ENCODE data around the gene PMM1. TPM values are rescaled to one million over a fixed set of nuclear protein-coding genes. Genes with fewer than 3 reads are reported as not detected.
"Not testable (repeated sequence)": the region's sequence is repeated elsewhere in the genome, so short reads cannot be mapped to it uniquely, and the experiment has no call there.

Gene PMM1
- polyA plus RNA-seq, 6 donors from 2014 or later = 15.5 to 22.2 (median 17.4) TPM

DNA sequence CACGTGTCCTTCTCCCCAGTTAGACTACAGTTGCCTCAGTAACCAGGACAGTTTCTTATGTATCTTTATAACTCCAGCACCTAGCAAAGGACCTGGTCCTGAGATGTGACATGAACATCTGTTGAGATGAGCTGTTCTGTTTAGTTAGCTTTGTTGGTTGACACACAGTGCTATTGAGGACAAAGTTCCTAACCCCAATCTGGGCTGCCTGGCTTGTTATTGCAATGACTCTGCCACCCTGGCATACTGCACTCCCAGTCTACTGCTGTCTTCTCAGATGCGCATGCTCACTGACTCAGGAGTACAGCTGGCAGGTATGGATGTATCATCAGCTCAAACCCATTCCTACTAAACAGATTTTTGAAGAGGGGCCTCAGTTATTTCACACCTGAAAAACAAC, 23.8 kb upstream of the PMM1 start:
- peaks cover 0 to 2% of the 10 kb centered on the region in 2 donors for H3K36me3 Mint-ChIP-seq
- peaks cover 1 to 8% (median 2%) of the 10 kb centered on the region in 3 donors for H3K4me1 Mint-ChIP-seq
- ATAC-seq (ENCODE audit: low read depth in 2 of 2) = no peak
- no peak overlapping the region for H3K27ac Mint-ChIP-seq
- DNase-seq = no peak
- no peaks in the 10 kb centered on the region for H3K9me3 Mint-ChIP-seq
- H3K4me3 Mint-ChIP-seq = no peak overlapping the region
- peaks cover 0 to 1% (median 0%) of the 10 kb centered on the region in 3 donors for H3K27me3 Mint-ChIP-seq

DNA sequence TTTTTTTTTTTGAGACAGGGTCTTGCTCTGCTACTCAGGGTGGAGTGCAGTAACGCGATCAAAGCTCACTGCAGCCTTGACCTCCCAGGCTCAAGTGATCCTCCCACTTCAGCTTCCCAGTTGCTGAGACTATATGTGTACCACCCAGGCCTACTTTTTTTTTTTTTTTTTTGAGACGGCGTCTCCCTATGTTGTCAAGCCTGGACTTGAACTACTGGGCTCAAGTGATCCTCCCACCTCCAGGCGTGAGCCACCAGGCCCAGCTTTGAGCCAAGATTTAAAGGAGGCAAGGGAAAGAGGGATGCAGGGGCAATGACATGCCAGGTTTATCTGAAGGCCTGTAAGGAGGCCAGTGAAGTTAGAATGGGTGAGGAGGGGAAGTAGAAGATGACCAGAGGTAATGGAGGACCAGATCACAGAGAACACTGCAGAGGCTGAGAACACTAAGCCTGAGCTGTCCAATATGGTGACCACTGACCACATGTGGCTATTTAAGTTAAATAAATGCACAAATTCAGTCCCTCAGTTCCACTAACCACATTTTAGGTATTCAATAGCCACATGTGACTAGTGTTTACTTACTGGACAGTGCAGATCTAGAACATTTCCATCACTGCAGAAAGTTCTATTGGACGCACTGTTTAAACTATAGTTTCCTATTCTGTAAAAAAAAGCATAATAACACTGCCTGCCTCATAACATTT, 23.1 kb upstream of the PMM1 start:
- Mint-ChIP-seq H3K4me1 (peaks cover 0 to 10% (median 2%) of the 10 kb centered on the region in 3 donors), H3K36me3 (peaks cover 0 to 5% of the 10 kb centered on the region in 2 donors), H3K27ac (peak overlapping the region in 1 of 6 donors; percentile 42)

GRCh38 chr22:41608386-41608785, 18.7 kb upstream of the PMM1 start:
- DNase-seq = no peak
- no peak for ATAC-seq (ENCODE audit: low read depth in 2 of 2)
- H3K4me1 Mint-ChIP-seq = peaks cover 5 to 11% (median 6%) of the 10 kb centered on the region in 3 donors
- H3K9me3 Mint-ChIP-seq = no peaks in the 10 kb centered on the region
- H3K27ac Mint-ChIP-seq = peak overlapping the region in 1 of 6 donors; percentile 88
- peaks cover 10 to 19% of the 10 kb centered on the region in 2 donors for H3K36me3 Mint-ChIP-seq
- H3K4me3 Mint-ChIP-seq = no peak overlapping the region
- peaks cover 0 to 9% (median 0%) of the 10 kb centered on the region in 3 donors for H3K27me3 Mint-ChIP-seq

More for the DNA sequence above, 23.1 kb upstream of the PMM1 start:
- no peak for DNase-seq
- H3K27me3 Mint-ChIP-seq = peaks cover 0 to 4% (median 0%) of the 10 kb centered on the region in 3 donors
- H3K4me3 Mint-ChIP-seq = no peak overlapping the region
- ATAC-seq (ENCODE audit: low read depth in 2 of 2) = no peak
- H3K9me3 Mint-ChIP-seq = no peaks in the 10 kb centered on the region

GRCh38 chr22:41603873-41604332, 14.3 kb upstream of the PMM1 start:
- Mint-ChIP-seq H3K4me3 (peak overlapping the region in 2 of 8 donors; percentile 30 to 53), H3K9me3 (no peaks in the 10 kb centered on the region), H3K4me1 (peaks cover 5 to 12% (median 9%) of the 10 kb centered on the region in 3 donors), H3K27ac (peak overlapping the region in 2 of 6 donors; percentile 26 to 60), H3K36me3 (peaks cover 26 to 30% of the 10 kb centered on the region in 2 donors), H3K27me3 (peaks cover 0 to 9% (median 0%) of the 10 kb centered on the region in 3 donors)
- ATAC-seq (ENCODE audit: low read depth in 2 of 2) (peak; percentile 85 to 90), DNase-seq (peak; percentile 27)

GRCh38 chr22:41600976-41601375, 11.3 kb upstream of the PMM1 start:
- ATAC-seq (ENCODE audit: low read depth in 2 of 2) = no peak
- H3K36me3 Mint-ChIP-seq = peaks cover 19 to 25% of the 10 kb centered on the region in 2 donors
- H3K4me3 Mint-ChIP-seq = no peak overlapping the region
- H3K27ac Mint-ChIP-seq = peak overlapping the region in 1 of 6 donors; percentile 37
- H3K27me3 Mint-ChIP-seq = peaks cover 0 to 5% (median 0%) of the 10 kb centered on the region in 3 donors
- no peak for DNase-seq
- no peaks in the 10 kb centered on the region for H3K9me3 Mint-ChIP-seq
- peaks cover 5 to 9% (median 9%) of the 10 kb centered on the region in 3 donors for H3K4me1 Mint-ChIP-seq

DNA sequence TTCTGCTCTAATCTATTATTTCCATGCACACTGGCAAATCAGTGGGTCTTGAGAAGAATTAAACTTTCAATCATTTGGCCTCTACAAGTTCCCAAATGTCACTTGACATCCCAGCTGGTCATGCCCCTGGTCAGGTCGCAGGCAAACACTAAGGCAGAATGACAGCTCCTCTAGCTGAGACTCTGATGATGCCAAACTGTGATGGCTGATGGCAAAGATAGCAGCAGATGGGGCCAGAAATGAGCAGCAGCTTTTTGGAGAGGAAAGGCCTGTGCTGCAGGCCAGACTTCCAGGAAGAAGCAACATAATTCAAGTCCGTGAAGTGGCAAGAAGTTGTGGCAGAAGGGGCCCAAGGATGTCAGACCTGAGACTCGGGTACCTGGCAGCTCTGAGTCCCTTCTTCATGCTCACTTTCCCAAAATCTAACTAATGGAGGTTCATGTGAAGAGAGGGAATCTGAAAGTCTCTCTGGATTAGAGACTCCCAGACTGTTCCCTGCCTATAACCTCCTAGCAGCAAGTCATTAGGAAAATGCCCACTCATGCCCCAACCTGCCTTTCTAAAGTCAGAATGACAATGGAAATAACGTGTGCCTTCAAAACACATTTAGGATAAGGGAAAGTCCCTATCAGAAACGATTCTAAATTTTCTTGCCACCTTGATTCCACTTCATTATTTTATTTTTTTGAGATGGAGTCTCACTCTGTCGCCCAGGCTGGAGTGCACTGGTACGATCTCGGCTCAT, 9.4 kb upstream of the PMM1 start:
- no peaks in the 10 kb centered on the region for H3K9me3 Mint-ChIP-seq
- DNase-seq (no peak), ATAC-seq (ENCODE audit: low read depth in 2 of 2) (no peak)
- peaks cover 5 to 6% (median 5%) of the 10 kb centered on the region in 3 donors for H3K4me1 Mint-ChIP-seq
- no peaks in the 10 kb centered on the region for H3K27me3 Mint-ChIP-seq
- no peak overlapping the region for H3K4me3 Mint-ChIP-seq
- H3K27ac Mint-ChIP-seq = no peak overlapping the region
- H3K36me3 Mint-ChIP-seq = peaks cover 11 to 16% of the 10 kb centered on the region in 2 donors

- Mint-ChIP-seq H3K36me3 (peaks cover 8 to 15% of the 10 kb centered on the region in 2 donors), H3K4me3 (no peak overlapping the region), H3K27me3 (no peaks in the 10 kb centered on the region), H3K27ac (peak overlapping the region in 1 of 6 donors; percentile 85), H3K9me3 (no peaks in the 10 kb centered on the region), H3K4me1 (peaks cover 0 to 5% (median 3%) of the 10 kb centered on the region in 3 donors)
- ATAC-seq (ENCODE audit: low read depth in 2 of 2) (no peak), DNase-seq (no peak)
Measured at GRCh38 chr22:41598081-41598480, 8.4 kb upstream of the PMM1 start.

DNA sequence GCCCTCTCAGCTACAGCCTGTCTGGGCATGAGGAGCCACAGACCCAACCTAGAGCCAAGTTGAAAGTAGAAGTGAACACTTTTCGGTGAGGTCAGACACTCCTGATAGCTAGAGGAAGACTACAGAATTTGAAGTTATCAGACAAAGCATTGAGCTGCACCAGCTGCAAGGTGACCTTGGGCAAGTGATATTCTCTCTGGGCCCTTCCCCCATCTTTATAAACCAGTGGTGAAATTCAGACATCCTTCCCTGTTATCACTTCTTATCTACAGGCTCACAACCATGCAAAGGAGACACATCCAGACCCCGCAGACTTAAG, 8.0 kb upstream of the PMM1 start:
- Mint-ChIP-seq H3K9me3 (no peaks in the 10 kb centered on the region), H3K4me3 (no peak overlapping the region), H3K27me3 (no peaks in the 10 kb centered on the region), H3K27ac (peak overlapping the region in 1 of 6 donors; percentile 42), H3K36me3 (peaks cover 3 to 10% of the 10 kb centered on the region in 2 donors), H3K4me1 (peaks cover 0 to 3% (median under 1%) of the 10 kb centered on the region in 3 donors)
- no peak for DNase-seq
- ATAC-seq (ENCODE audit: low read depth in 2 of 2) = no peak

DNA sequence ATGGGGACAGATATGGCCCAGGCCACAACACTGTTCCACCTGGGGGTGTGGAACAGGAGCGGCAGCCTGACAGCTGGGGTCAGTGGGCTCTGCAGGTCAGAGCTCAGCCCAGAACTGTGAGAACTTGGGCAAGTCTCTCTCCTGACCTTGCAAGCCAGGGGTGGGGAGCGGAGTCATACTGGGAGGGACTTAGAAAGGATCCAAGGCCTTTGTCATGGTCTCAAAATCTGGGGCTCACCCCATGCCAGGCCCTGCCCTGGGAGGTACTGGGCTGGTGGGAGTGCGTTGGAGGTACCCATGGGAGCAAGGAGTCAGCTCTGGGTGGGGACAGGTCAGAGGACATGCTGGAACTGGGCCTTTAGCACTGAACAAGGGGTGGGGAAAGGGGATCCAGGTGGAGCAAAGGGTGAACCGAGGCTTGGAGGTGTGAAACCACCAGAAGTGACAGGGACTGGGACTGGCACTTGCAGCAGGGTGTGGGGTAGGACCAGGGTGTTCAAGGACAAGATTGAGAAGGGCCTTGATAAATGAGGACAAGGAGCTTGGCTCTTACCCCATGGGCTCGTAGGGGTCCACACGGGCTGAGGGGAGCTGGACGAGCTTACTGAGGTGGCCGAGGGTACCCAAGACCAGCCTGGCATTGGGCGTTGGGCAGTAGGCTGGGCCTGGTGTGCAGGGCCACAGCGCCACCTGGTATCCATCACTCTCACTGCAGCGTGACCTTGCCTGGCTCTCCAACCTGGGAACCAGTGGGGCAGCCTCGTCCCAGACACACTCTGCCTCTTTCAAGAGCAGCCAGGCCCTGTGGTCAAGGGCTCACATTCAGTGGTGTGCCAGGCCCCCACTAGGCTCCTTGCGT, 7.4 kb upstream of the PMM1 start:
- no peak overlapping the region for H3K4me3 Mint-ChIP-seq
- H3K36me3 Mint-ChIP-seq = peaks cover 0 to 5% of the 10 kb centered on the region in 2 donors
- DNase-seq (no peak), ATAC-seq (ENCODE audit: low read depth in 2 of 2) (peak; percentile 55)
- no peaks in the 10 kb centered on the region for H3K4me1 Mint-ChIP-seq
- H3K27me3 Mint-ChIP-seq = no peaks in the 10 kb centered on the region
- peak overlapping the region in 1 of 6 donors; percentile 42 for H3K27ac Mint-ChIP-seq
- H3K9me3 Mint-ChIP-seq = no peaks in the 10 kb centered on the region

DNA sequence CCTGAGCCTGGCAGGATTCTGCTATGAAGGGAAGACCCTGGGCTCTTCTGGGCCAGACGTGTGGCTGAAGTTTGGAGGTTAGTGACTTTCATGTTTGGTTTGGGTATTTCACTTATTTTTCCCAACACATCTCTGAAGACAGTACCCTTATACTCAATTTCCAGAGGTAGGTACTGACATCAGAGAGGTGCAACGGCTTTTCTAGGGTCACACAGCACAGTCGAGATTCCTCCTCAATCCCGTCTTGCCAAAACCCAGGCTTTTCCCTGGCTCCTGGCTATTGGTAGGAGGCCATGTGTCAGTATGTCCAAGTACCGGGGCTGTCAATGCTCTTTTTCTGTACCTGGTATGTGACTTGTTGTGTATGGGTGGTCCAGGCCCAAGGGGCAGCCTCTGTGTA, 6.1 kb upstream of the PMM1 start:
- DNase-seq (no peak), ATAC-seq (ENCODE audit: low read depth in 2 of 2) (no peak)
- Mint-ChIP-seq H3K27me3 (no peaks in the 10 kb centered on the region), H3K4me3 (no peak overlapping the region), H3K27ac (no peak overlapping the region), H3K36me3 (no peaks in the 10 kb centered on the region), H3K4me1 (peaks cover 0 to 2% (median 0%) of the 10 kb centered on the region in 3 donors), H3K9me3 (no peaks in the 10 kb centered on the region)

- not testable (repeated sequence) for H3K27me3 Mint-ChIP-seq; H3K4me3 Mint-ChIP-seq; H3K9me3 Mint-ChIP-seq; ATAC-seq (ENCODE audit: low read depth in 2 of 2); H3K27ac Mint-ChIP-seq; H3K36me3 Mint-ChIP-seq; DNase-seq
- peaks cover 9 to 16% (median 16%) of the 10 kb centered on the region in 3 donors for H3K4me1 Mint-ChIP-seq
Measured at GRCh38 chr22:41593336-41593960, 3.8 kb upstream of the PMM1 start.

DNA sequence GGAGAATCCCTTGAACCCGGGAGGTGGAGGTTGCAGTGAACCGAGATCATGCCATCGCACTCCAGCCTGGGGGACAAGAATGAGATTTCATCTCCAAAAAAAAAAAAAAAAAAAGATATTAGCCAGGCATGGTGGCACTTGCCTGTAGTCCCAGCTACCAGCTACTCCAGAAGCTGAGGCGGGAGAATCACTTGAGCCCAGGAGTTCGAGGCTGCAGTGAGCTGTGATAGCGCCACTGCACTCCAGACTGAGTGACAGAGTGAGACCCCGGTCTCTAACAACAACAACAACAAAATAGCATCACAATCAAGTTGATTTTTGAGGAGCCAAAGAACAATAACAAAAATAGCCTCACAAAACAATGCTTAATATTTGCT, 2.3 kb downstream of the PMM1 start:
- Mint-ChIP-seq H3K4me3 (peak overlapping the region in 3 of 8 donors; percentile 25 to 74 (median 29)), H3K27ac (no peak overlapping the region)
- ATAC-seq (ENCODE audit: low read depth in 2 of 2) = no peak

GRCh38 chr22:41585898-41586297, 3.7 kb downstream of the PMM1 start:
- peak overlapping the region in 2 of 8 donors; percentile 20 to 49 for H3K4me3 Mint-ChIP-seq
- no peaks in the 10 kb centered on the region for H3K9me3 Mint-ChIP-seq

More for the DNA sequence above, 2.3 kb downstream of the PMM1 start:
- Mint-ChIP-seq H3K36me3 (peaks cover 4 to 5% of the 10 kb centered on the region in 2 donors), H3K9me3 (no peaks in the 10 kb centered on the region), H3K27me3 (no peaks in the 10 kb centered on the region), H3K4me1 (peaks cover 14 to 18% (median 16%) of the 10 kb centered on the region in 3 donors)
- no peak for DNase-seq

More at GRCh38 chr22:41585898-41586297, 3.7 kb downstream of the PMM1 start:
- Mint-ChIP-seq H3K27me3 (no peaks in the 10 kb centered on the region), H3K4me1 (peaks cover 16% of the 10 kb centered on the region in 3 donors), H3K36me3 (peaks cover 7% of the 10 kb centered on the region in 2 donors), H3K27ac (peak overlapping the region in 1 of 6 donors; percentile 33)
- DNase-seq (no peak), ATAC-seq (ENCODE audit: low read depth in 2 of 2) (no peak)
